Keratinocyte (primary cell): ENCODE data around the gene SST. TPM values are rescaled to one million over a fixed set of nuclear protein-coding genes. Genes with fewer than 3 reads are reported as not detected.

Experiments
- DNase-seq: peaks from one replicate; pipeline ENCODE4 v3.0.0-alpha.2; 2011; ENCODE audit warnings: low read depth, missing footprints, low spot score
- FAIRE-seq: peaks from 2 replicates; lab custom pipeline; 2011; peaks lifted over from hg19 to GRCh38; lab: Jason Lieb, UNC
- H2AFZ ChIP-seq: 2 replicates; pipeline ENCODE4 v1.6.0; 2012; ENCODE audit warnings: low read length, control low read depth, inconsistent platforms; ENCODE audit not compliant: control insufficient read depth
- H3K27ac ChIP-seq: 2 replicates; pipeline ENCODE4 v1.5.1; 2011; ENCODE audit warnings: low read length; ENCODE audit not compliant: control insufficient read depth, insufficient read depth
- H3K27me3 ChIP-seq: 3 replicates; pipeline ENCODE4 v1.6.0; 2011; ENCODE audit warnings: low read length; ENCODE audit not compliant: control insufficient read depth, insufficient read depth; ENCODE audit errors: extremely low read depth
- H3K36me3 ChIP-seq, 2 experiments: 2 replicates in 1 of 2; 3 replicates in 1 of 2; pipeline ENCODE4 v1.5.1; 2011; ENCODE audit warnings: low read length in 2 of 2, mild to moderate bottlenecking in 1 of 2; ENCODE audit not compliant: control insufficient read depth in 2 of 2, insufficient read depth in 2 of 2; ENCODE audit errors: extremely low read depth in 1 of 2
- H3K4me1 ChIP-seq: 3 replicates; pipeline ENCODE4 v1.5.1; 2011; ENCODE audit warnings: low read length; ENCODE audit not compliant: control insufficient read depth, insufficient read depth; ENCODE audit errors: extremely low read depth
- H3K4me2 ChIP-seq: 3 replicates; pipeline ENCODE4 v1.6.0; 2011; ENCODE audit warnings: low read depth, low read length; ENCODE audit not compliant: control insufficient read depth, insufficient read depth; ENCODE audit errors: extremely low read depth
- H3K4me3 ChIP-seq, 3 experiments: fragments of 200-600 bp in 1 of 3; sonication (generic) in 1 of 3; 2 replicates in 2 of 3; 3 replicates in 1 of 3; pipeline ENCODE4 v1.5.1; 2011 to 2016; ENCODE audit warnings: low read length in 3 of 3, mild to moderate bottlenecking in 3 of 3, control low read depth in 2 of 3, inconsistent platforms in 1 of 3, low read depth in 1 of 3, mixed read lengths in 1 of 3, mixed run types in 1 of 3, moderate library complexity in 1 of 3; ENCODE audit not compliant: control insufficient read depth in 2 of 3, insufficient read depth in 2 of 3; ENCODE audit errors: extremely low read depth in 1 of 3
- H3K79me2 ChIP-seq: 2 replicates; pipeline ENCODE4 v1.6.0; 2012; ENCODE audit warnings: low read length; ENCODE audit not compliant: control insufficient read depth, insufficient read depth
- H3K9ac ChIP-seq: 3 replicates; pipeline ENCODE4 v1.6.0; 2011; ENCODE audit warnings: low read length; ENCODE audit not compliant: control insufficient read depth, insufficient read depth; ENCODE audit errors: extremely low read depth
- H3K9me1 ChIP-seq: 3 replicates; pipeline ENCODE4 v1.6.0; 2011; ENCODE audit warnings: low read length; ENCODE audit not compliant: control insufficient read depth, insufficient read depth; ENCODE audit errors: extremely low read depth
- H3K9me3 ChIP-seq: 2 replicates; pipeline ENCODE4 v1.5.1; 2012; ENCODE audit warnings: low read depth, low read length; ENCODE audit not compliant: control insufficient read depth
- H4K20me1 ChIP-seq: 3 replicates; pipeline ENCODE4 v1.6.0; 2011; ENCODE audit warnings: low read length; ENCODE audit not compliant: control insufficient read depth, insufficient read depth; ENCODE audit errors: extremely low read depth
- EZH2 ChIP-seq: IDR thresholded peaks from one replicate; pipeline ENCODE4 v1.6.1; 2012; ENCODE audit warnings: inconsistent platforms, mild to moderate bottlenecking, low read length, moderate library complexity
- dilution Hi-C: fragments of 300-500 bp; cut with MboI; formaldehyde crosslinking; loops from one replicate; pipeline ENCODE4 v1.7.0; 2020; ENCODE audit warnings: low sequenced_read_pairs; ENCODE audit not compliant: extremely low pct_ligation_motif_present
- polyA plus RNA-seq, 5 experiments: library from polyadenylated mRNA; depleted of rRNA in 3 of 5; stranded (reverse) in 3 of 5; stranded (forward) in 1 of 5; unstranded in 1 of 5; fragments of >200 nt; gene quantifications; 1 replicate in 1 of 5; 2 replicates in 3 of 5; 3 replicates in 1 of 5; pipeline versions ENCODE4 v1.2.1 to v1.2.3, GENCODE V29; 2011 to 2012; ENCODE audit warnings: missing spikeins in 2 of 5, low read depth in 1 of 5, low replicate concordance in 1 of 5
- TF ChIP-seq, protein P1 (sequence below), 3 experiments: IDR thresholded peaks in 1 of 3; conservative IDR thresholded peaks in 1 of 3; optimal IDR thresholded peaks in 1 of 3; 2 replicates in 2 of 3; 3 replicates in 1 of 3; pipeline versions ENCODE3 to v1.5.1; 2011; ENCODE audit warnings: low read length in 3 of 3, mild to moderate bottlenecking in 3 of 3, moderate library complexity in 2 of 3, control low read depth in 1 of 3, inconsistent platforms in 1 of 3; ENCODE audit not compliant: insufficient read depth in 2 of 3; ENCODE audit errors: extremely low read depth in 1 of 3

SST gene
- polyA plus RNA-seq, 1 donor (not counting 4 experiments of a cell fraction or from before 2014, with no cell fraction given): not detected

DNA sequence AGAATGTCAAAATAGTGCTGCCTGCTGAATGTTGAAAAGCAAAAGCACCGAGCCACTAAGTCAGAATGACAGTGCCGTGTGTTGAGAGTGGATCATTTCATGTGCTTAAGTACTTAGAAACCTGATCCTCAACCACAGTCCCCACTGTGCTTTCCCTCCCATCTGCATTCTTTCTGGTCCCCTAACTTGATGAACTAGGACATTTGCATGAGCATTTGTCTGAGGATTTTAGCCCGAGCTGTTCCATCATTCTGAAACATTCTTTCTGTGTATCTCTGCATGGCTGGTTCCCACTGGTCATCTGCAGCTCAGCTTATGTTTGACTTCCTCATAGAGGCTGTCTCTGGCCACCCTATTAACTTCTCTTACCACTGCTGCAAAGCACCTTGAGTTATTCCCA is 42.0 kb downstream of the SST start:
- no peaks in the 10 kb centered on the region for H3K9me3 ChIP-seq
- dilution Hi-C loops: no loop called here
- H3K79me2 ChIP-seq: no peaks in the 10 kb centered on the region
- no peaks in the 10 kb centered on the region for H4K20me1 ChIP-seq
- no peak overlapping the region for H2AFZ ChIP-seq
- no peak overlapping the region for H3K4me2 ChIP-seq
- no peak overlapping the region for H3K4me3 ChIP-seq
- no peaks in the 10 kb centered on the region for H3K9me1 ChIP-seq
- no peak overlapping the region for H3K9ac ChIP-seq
- H3K27me3 ChIP-seq: no peaks in the 10 kb centered on the region
- no peaks in the 10 kb centered on the region for H3K36me3 ChIP-seq
- TF ChIP-seq EZH2: no peak
- TF ChIP-seq, protein P1, sequence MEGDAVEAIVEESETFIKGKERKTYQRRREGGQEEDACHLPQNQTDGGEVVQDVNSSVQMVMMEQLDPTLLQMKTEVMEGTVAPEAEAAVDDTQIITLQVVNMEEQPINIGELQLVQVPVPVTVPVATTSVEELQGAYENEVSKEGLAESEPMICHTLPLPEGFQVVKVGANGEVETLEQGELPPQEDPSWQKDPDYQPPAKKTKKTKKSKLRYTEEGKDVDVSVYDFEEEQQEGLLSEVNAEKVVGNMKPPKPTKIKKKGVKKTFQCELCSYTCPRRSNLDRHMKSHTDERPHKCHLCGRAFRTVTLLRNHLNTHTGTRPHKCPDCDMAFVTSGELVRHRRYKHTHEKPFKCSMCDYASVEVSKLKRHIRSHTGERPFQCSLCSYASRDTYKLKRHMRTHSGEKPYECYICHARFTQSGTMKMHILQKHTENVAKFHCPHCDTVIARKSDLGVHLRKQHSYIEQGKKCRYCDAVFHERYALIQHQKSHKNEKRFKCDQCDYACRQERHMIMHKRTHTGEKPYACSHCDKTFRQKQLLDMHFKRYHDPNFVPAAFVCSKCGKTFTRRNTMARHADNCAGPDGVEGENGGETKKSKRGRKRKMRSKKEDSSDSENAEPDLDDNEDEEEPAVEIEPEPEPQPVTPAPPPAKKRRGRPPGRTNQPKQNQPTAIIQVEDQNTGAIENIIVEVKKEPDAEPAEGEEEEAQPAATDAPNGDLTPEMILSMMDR (optimal IDR thresholded peaks at IDR 0.05 in 1 of 3, IDR thresholded peaks at IDR 0.05 in 1 of 3, conservative IDR thresholded peaks at IDR 0.05 in 1 of 3; ENCODE audit: extremely low read depth in 1 of 3, insufficient read depth in 2 of 3, low read length in 3 of 3): no peak
- DNase-seq (no peak), FAIRE-seq (no peak)
- no peak overlapping the region for H3K27ac ChIP-seq
- no peaks in the 10 kb centered on the region for H3K4me1 ChIP-seq

GRCh38 chr3:187626581-187626980 is 43.6 kb downstream of the SST start:
- FAIRE-seq (no peak), DNase-seq (no peak)
- no peak overlapping the region for H3K27ac ChIP-seq
- H3K9me3 ChIP-seq: no peaks in the 10 kb centered on the region
- no peak for TF ChIP-seq EZH2
- TF ChIP-seq, protein P1 (optimal IDR thresholded peaks at IDR 0.05 in 1 of 3, IDR thresholded peaks at IDR 0.05 in 1 of 3, conservative IDR thresholded peaks at IDR 0.05 in 1 of 3; ENCODE audit: extremely low read depth in 1 of 3, insufficient read depth in 2 of 3, low read length in 3 of 3): no peak
- no peak overlapping the region for H2AFZ ChIP-seq
- H3K9me1 ChIP-seq: no peaks in the 10 kb centered on the region
- no peaks in the 10 kb centered on the region for H3K36me3 ChIP-seq
- no peaks in the 10 kb centered on the region for H3K79me2 ChIP-seq
- H3K4me1 ChIP-seq: no peaks in the 10 kb centered on the region
- dilution Hi-C loops: no loop called here
- no peak overlapping the region for H3K9ac ChIP-seq
- H3K27me3 ChIP-seq: no peaks in the 10 kb centered on the region
- no peak overlapping the region for H3K4me2 ChIP-seq
- H3K4me3 ChIP-seq: no peak overlapping the region
- no peaks in the 10 kb centered on the region for H4K20me1 ChIP-seq
